Fibroblast of upper back skin (primary cell): ENCODE data around the gene MAPK4.
A peak's percentile ranks its signal among the peaks of the same experiment; 100 is the strongest.

ENCODE experiments used
- DNase-seq: peaks from one replicate; pipeline ENCODE4 v3.0.0-alpha.2; 2013

MAPK4 gene

GRCh38 chr18:50626317-50626716, 66.4 kb downstream of the MAPK4 start:
- no peak for DNase-seq

GRCh38 chr18:50627594-50628532, 68.0 kb downstream of the MAPK4 start:
- DNase-seq: no peak

GRCh38 chr18:50628533-50628905, 68.6 kb downstream of the MAPK4 start:
- no peak for DNase-seq

GRCh38 chr18:50629148-50629631, 69.3 kb downstream of the MAPK4 start:
- DNase-seq: peak; percentile 20

GRCh38 chr18:50630895-50631294, 71.0 kb downstream of the MAPK4 start:
- DNase-seq: no peak

- no peak for DNase-seq
Observed at GRCh38 chr18:50632895-50633515, 73.1 kb downstream of the MAPK4 start.

GRCh38 chr18:50633992-50634391, 74.1 kb downstream of the MAPK4 start:
- DNase-seq: no peak

- DNase-seq: no peak
Observed at GRCh38 chr18:50636366-50637057, 76.6 kb downstream of the MAPK4 start.

GRCh38 chr18:50638016-50638883, 78.4 kb downstream of the MAPK4 start:
- no peak for DNase-seq

- no peak for DNase-seq
Observed at GRCh38 chr18:50638884-50639420, 79.1 kb downstream of the MAPK4 start.

- no peak for DNase-seq
Observed at GRCh38 chr18:50639711-50640110, 79.8 kb downstream of the MAPK4 start.

- DNase-seq: no peak
Observed at GRCh38 chr18:50642439-50642838, 82.6 kb downstream of the MAPK4 start.

GRCh38 chr18:50644146-50644545, 84.3 kb downstream of the MAPK4 start:
- DNase-seq: no peak

GRCh38 chr18:50644807-50645206, 84.9 kb downstream of the MAPK4 start:
- peak; percentile 29 for DNase-seq

GRCh38 chr18:50647237-50647636, 87.3 kb downstream of the MAPK4 start:
- no peak for DNase-seq

- DNase-seq: no peak
Observed at GRCh38 chr18:50647792-50648191, 87.9 kb downstream of the MAPK4 start.

- peak; percentile 62 for DNase-seq
Observed at GRCh38 chr18:50649821-50650220, 89.9 kb downstream of the MAPK4 start.

GRCh38 chr18:50651334-50651733, 91.4 kb downstream of the MAPK4 start:
- DNase-seq: no peak

GRCh38 chr18:50653402-50654093, 93.7 kb downstream of the MAPK4 start:
- no peak for DNase-seq

- no peak for DNase-seq
Observed at GRCh38 chr18:50654211-50654610, 94.3 kb downstream of the MAPK4 start.
